K562 (cell line): ENCODE results near the gene STK32C. TPM values are rescaled to one million over a fixed set of nuclear protein-coding genes. Genes with fewer than 3 reads are reported as not detected.

ENCODE experiments used
- AFF4 ChIP-seq: sonication (generic); formaldehyde crosslinking; IDR thresholded peaks from 2 replicates; pipeline ENCODE4 v1.8.0; 2023; ENCODE audit warnings: mild to moderate bottlenecking, missing genetic modification reagents
- CAMTA2 ChIP-seq: fragments of 250-450 bp; sonication (Bioruptor Pico); conservative IDR thresholded peaks from 2 replicates; pipeline ENCODE4 v1.5.1; 2022
- CHD1 ChIP-seq: fragments of 200-600 bp; sonication (generic); IDR thresholded peaks from one replicate; pipeline ENCODE4 v1.6.1; 2012; ENCODE audit warnings: mild to moderate bottlenecking, moderate library complexity, low read length, inconsistent platforms
- DMBX1 ChIP-seq: fragments of 250-450 bp; sonication (Bioruptor Pico); IDR thresholded peaks from 2 replicates; pipeline ENCODE4 v1.8.0; 2022; ENCODE audit warnings: inconsistent platforms, mild to moderate bottlenecking, moderate library complexity, borderline replicate concordance
- FOXA1 ChIP-seq: fragments of 450-650 bp; IDR thresholded peaks from 2 replicates; pipeline ENCODE4 v1.6.1; 2016; ENCODE audit warnings: mild to moderate bottlenecking, borderline replicate concordance
- HDAC6 ChIP-seq: IDR thresholded peaks from 2 replicates; pipeline ENCODE4 v1.6.1; 2012; ENCODE audit warnings: low read depth, mild to moderate bottlenecking, control low read depth, inconsistent platforms, low read length, moderate library complexity
- LEF1 ChIP-seq: fragments of 450-650 bp; IDR thresholded peaks from 2 replicates; pipeline ENCODE4 v1.6.1; 2016; ENCODE audit warnings: mild to moderate bottlenecking
- MCM3 ChIP-seq: fragments of 450-650 bp; IDR thresholded peaks from 2 replicates; pipeline ENCODE4 v1.6.1; 2016
- MEF2A ChIP-seq: IDR thresholded peaks from 2 replicates; pipeline ENCODE4 v1.6.1; 2011; ENCODE audit warnings: low read depth, mild to moderate bottlenecking, low read length, moderate library complexity; ENCODE audit not compliant: control insufficient read depth
- MTA2 ChIP-seq: fragments of 450-650 bp; IDR thresholded peaks from 2 replicates; pipeline ENCODE4 v1.6.1; 2016; ENCODE audit warnings: low read depth
- PURB ChIP-seq: sonication (generic); formaldehyde crosslinking; IDR thresholded peaks from 2 replicates; pipeline ENCODE4 v1.9.0; 2021; ENCODE audit warnings: low read depth, mild to moderate bottlenecking, missing genetic modification reagents
- RBFOX2 ChIP-seq: fragments of 200-400 bp; formaldehyde crosslinking; IDR thresholded peaks from 2 replicates; pipeline ENCODE4 v1.6.1; 2017; ENCODE audit warnings: low read depth, mild to moderate bottlenecking, low read length, moderate library complexity
- RFX1 ChIP-seq: fragments of 450-650 bp; IDR thresholded peaks from 2 replicates; pipeline ENCODE4 v1.6.1; 2016; ENCODE audit warnings: mild to moderate bottlenecking, moderate library complexity
- STAT6 ChIP-seq: sonication (generic); formaldehyde crosslinking; IDR thresholded peaks from 2 replicates; pipeline ENCODE4 v1.8.1; 2023; ENCODE audit warnings: mild to moderate bottlenecking, missing genetic modification reagents
- TFAM ChIP-seq: fragments of 250-450 bp; sonication (Bioruptor Pico); conservative IDR thresholded peaks from 2 replicates; pipeline ENCODE4 v1.5.0; 2021; ENCODE audit warnings: mild to moderate bottlenecking, moderate library complexity
- ZNF140 ChIP-seq: fragments of 250-450 bp; sonication (Bioruptor Pico); IDR thresholded peaks from 2 replicates; pipeline ENCODE4 v1.8.0; 2021; ENCODE audit warnings: moderate library complexity, mild to moderate bottlenecking, inconsistent platforms
- ZNF274 ChIP-seq: IDR thresholded peaks from 2 replicates; pipeline ENCODE4 v1.6.1; 2011; ENCODE audit warnings: low read depth, mild to moderate bottlenecking, low read length, moderate library complexity, borderline replicate concordance
- ZNF507 ChIP-seq: conservative IDR thresholded peaks from 2 replicates; pipeline ENCODE4 v1.6.1; 2017; ENCODE audit warnings: missing genetic modification characterization, missing compliant biosample characterization
- ZNF589 ChIP-seq: fragments of 200-800 bp; sonication (Bioruptor generic); IDR thresholded peaks from 2 replicates; pipeline ENCODE4 v1.6.1; 2016; ENCODE audit warnings: low read depth, missing genetic modification characterization, missing compliant biosample characterization
- polyA plus RNA-seq, 8 experiments: library from polyadenylated mRNA; depleted of rRNA in 4 of 8; stranded (reverse) in 5 of 8; unstranded in 3 of 8; fragments of >200 nt; fragmentation: Nextera tagmentation in 2 of 8; fragmentation: Illumina TruSeq in 1 of 8; extraction: Ambion mirVana in 2 of 8; extraction: Trizol in 1 of 8; gene quantifications; 2 replicates each; pipeline versions ENCODE4 v1.2.1 to v1.2.3, GENCODE V29; 2011 to 2014; ENCODE audit warnings: inconsistent platforms in 1 of 8, missing spikeins in 1 of 8
- total RNA-seq, 7 experiments: library from RNA; depleted of rRNA in 6 of 7; stranded (reverse); fragments of >200 nt in 6 of 7; fragmentation: Illumina TruSeq in 2 of 7; extraction: Trizol in 2 of 7; gene quantifications; 2 replicates each; pipeline versions ENCODE4 v1.2.1 to v1.2.3, GENCODE V29; 2011 to 2021; ENCODE audit warnings: low replicate concordance in 1 of 7
- TF ChIP-seq, protein P1 (sequence below): fragments of 450-650 bp; IDR thresholded peaks from 2 replicates; pipeline ENCODE4 v1.7.1; 2018; ENCODE audit warnings: mild to moderate bottlenecking, low read depth; ENCODE audit not compliant: partially characterized antibody

Gene STK32C
- total and polyA plus RNA-seq, 9 of the 15 experiments (the other 6 are each of a cell fraction or from before 2014, with no cell fraction given): 1.5 to 20.9 (median 6.5) TPM

DNA sequence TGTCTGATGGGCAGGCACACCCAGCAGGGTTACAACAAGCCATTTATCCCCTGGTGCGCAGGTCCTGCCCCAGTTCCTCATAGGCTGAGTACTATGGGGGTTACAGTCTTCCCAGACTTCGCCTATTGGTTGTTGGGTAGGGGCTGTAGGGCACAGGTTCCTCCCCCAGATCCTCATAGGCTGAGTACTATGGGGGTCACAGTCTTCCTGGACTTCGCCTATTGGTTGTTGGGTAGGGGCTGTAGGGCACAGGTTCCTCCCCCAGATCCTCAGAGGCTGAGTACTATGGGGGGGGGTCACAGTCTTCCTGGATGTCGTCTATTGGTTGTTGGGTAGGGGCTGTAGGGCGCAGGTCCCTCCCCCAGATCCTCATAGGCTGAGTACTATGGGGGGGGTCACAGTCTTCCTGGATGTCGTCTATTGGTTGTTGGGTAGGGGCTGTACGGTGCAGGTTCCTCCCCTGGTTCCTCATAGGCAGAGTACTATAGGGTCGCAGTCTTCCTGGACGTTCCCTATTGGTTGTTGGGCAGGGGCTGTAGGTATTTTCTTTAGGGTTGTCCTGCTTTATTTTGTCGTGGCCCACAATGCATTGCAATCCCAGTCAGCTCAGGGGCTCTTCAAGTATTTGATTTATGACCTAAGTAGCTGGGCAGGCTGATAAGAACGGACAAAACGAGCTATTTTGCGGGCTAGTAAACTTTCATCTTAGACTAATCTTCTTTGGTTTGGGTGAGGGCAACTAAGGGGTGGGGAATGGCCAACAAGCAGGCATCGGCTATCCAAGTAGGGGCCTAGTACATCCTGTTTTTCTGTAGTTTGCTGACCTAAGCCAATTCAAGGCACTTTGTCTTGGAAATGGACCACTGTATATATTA lies 27.7 kb upstream of the STK32C start (continued):
- no peak for TF ChIP-seq STAT6
- no peak for TF ChIP-seq ZNF140 (CRISPR knock-in tag)
- TF ChIP-seq AFF4 (CRISPR knock-in tag): no peak
- TF ChIP-seq TFAM (CRISPR knock-in tag): no peak
- no peak for TF ChIP-seq PURB (CRISPR knock-in tag)
- no peak for TF ChIP-seq ZNF589 (CRISPR knock-in tag)
- no peak for TF ChIP-seq FOXA1
- no peak for TF ChIP-seq DMBX1 (CRISPR knock-in tag)
- no peak for TF ChIP-seq RFX1
- TF ChIP-seq RBFOX2: no peak
- TF ChIP-seq MCM3: no peak
- peak; percentile 43; the same call in 1 of the 2 replicates for TF ChIP-seq LEF1
- TF ChIP-seq, protein P1, sequence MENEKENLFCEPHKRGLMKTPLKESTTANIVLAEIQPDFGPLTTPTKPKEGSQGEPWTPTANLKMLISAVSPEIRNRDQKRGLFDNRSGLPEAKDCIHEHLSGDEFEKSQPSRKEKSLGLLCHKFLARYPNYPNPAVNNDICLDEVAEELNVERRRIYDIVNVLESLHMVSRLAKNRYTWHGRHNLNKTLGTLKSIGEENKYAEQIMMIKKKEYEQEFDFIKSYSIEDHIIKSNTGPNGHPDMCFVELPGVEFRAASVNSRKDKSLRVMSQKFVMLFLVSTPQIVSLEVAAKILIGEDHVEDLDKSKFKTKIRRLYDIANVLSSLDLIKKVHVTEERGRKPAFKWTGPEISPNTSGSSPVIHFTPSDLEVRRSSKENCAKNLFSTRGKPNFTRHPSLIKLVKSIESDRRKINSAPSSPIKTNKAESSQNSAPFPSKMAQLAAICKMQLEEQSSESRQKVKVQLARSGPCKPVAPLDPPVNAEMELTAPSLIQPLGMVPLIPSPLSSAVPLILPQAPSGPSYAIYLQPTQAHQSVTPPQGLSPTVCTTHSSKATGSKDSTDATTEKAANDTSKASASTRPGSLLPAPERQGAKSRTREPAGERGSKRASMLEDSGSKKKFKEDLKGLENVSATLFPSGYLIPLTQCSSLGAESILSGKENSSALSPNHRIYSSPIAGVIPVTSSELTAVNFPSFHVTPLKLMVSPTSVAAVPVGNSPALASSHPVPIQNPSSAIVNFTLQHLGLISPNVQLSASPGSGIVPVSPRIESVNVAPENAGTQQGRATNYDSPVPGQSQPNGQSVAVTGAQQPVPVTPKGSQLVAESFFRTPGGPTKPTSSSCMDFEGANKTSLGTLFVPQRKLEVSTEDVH: no peak
- TF ChIP-seq ZNF507 (tag): no peak
- no peak for TF ChIP-seq MEF2A
- TF ChIP-seq MTA2: 0 out of 2 replicates have a peak, but pooled peaks have one; percentile 11
- TF ChIP-seq CAMTA2 (CRISPR knock-in tag): no peak
- TF ChIP-seq CHD1: no peak
- TF ChIP-seq HDAC6: no peak
- TF ChIP-seq ZNF274: no peak
